AG08396 (cell line): Measurements from ENCODE around the gene HPDL.

Experiments
- DNase-seq: peaks from one replicate; pipeline ENCODE4 v3.0.0; 2012; ENCODE audit warnings: low spot score, mixed read lengths

Gene HPDL

DNA sequence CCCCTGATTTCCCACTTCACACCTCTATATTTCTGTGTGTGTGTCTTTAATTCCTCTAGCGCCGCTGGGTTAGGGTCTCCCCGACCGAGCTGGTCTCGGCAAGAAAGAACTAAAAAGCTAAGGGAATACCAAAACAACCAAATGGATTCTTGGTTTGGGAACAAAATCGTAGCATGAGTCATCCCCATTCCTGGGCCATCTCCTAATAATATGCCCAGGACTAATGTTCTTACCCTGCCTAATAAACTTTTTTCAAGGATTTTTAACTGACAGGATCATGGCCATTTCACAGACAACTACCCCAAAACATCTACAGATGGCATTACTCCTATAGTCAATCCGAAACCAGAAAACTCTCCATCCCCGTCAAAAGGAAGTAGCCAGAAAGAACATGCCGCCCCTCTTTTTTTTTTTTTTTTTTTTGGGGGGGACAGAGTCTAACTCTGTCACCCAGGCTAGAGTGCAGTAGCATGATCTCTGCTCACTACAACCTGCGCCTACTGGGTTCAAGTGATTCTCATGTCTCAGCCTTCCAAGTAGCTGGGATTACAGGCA lies 4.1 kb upstream of the HPDL start:
- DNase-seq: peak; percentile 10

DNA sequence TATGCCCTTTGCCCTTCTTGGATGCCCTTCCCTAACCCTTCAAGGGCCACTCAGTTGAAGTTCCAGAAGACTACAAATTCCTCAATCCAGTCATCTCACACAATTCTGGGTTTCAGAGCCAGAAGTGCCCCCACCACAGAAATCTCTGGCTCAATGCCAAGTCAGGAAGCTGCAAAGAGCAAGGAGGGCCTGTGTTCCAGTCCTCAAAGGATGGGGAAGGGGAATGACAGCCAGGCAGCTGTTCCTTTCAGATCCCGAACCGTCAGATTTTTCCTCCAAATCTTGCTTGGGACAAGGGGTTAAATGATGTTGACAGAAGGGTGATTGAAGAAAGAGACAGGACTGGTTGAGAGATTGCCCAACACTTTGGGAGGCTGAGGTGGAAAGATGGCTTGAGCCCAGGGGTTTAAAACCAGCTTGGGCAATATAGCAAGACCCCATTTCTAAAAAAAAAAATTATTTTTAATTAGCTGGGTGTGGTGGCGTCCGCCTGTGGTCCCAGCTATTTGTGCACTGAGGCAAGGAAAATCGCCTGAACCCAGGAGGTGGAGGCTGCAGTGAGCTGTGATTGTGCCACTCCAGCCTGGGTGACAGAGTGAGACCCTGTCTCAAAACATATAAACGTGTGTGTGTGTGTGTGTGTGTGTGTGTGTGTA lies 716 bp upstream of the HPDL start:
- no peak for DNase-seq

DNA sequence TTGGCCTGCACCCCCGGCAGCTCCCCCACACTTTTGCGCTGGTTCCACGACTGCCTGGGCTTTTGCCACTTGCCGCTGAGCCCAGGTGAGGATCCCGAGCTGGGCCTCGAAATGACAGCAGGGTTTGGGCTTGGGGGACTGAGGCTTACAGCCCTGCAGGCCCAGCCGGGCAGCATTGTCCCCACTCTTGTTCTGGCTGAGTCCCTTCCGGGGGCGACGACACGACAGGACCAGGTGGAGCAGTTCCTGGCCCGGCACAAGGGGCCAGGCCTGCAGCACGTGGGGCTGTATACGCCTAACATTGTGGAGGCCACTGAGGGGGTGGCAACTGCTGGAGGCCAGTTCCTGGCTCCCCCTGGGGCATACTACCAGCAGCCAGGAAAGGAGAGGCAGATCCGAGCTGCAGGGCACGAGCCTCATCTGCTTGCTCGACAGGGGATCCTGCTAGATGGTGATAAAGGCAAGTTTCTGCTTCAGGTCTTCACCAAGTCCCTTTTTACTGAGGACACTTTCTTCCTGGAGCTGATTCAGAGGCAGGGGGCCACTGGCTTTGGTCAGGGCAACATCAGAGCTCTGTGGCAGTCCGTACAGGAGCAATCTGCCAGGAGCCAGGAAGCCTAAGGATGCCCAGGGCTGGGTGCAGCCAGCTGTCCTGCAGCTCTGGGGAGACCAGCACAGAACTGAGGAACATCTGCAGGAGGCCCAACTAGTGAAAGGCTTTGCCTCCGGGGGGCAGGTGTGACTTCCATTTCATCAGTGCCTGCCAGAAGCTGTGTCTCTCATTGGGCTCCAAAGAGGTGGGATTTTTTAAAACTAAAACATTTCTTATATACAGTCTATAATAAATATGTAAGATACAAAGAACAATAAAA lies 1.2 kb downstream of the HPDL start:
- DNase-seq: no peak

DNA sequence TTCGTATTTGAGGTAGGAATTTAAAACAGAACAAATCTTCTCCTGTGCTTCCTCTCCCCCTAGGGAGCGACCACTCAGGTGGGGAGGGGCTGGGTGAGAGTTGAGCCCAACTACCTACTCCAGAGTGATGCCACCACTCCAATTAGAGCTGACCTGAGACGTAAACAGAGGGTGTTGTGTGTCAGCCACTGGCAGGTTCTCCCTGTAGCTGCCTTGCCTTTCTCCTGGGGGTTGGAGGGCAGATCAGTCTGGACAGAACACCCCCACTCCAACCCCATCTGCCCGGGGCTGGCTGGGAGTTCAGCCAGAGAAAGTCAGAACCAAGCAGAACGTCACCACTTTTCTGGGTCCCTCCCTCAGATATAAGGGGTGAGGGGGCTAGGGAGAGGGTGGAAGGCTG lies 2.0 kb downstream of the HPDL start:
- no peak for DNase-seq

DNA sequence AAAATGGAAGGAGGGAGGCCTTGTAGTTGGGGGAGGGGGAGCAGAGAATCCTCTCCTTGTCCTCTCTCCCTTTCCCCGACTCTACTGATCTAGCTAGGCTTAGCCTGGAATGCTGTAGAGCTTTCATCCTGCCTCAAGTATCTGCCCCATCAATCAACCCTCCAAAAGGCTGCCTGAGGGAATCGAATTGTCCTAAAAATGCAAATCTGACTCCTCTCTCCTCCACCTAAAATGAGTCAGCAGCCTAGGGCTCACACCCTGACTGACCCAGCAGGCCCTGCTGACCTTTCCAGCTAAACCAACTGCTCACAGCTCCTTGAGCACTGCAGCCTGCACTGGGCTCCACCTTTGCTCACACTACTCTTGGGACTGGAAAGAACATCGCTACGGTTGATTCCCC lies 2.8 kb downstream of the HPDL start:
- no peak for DNase-seq

DNA sequence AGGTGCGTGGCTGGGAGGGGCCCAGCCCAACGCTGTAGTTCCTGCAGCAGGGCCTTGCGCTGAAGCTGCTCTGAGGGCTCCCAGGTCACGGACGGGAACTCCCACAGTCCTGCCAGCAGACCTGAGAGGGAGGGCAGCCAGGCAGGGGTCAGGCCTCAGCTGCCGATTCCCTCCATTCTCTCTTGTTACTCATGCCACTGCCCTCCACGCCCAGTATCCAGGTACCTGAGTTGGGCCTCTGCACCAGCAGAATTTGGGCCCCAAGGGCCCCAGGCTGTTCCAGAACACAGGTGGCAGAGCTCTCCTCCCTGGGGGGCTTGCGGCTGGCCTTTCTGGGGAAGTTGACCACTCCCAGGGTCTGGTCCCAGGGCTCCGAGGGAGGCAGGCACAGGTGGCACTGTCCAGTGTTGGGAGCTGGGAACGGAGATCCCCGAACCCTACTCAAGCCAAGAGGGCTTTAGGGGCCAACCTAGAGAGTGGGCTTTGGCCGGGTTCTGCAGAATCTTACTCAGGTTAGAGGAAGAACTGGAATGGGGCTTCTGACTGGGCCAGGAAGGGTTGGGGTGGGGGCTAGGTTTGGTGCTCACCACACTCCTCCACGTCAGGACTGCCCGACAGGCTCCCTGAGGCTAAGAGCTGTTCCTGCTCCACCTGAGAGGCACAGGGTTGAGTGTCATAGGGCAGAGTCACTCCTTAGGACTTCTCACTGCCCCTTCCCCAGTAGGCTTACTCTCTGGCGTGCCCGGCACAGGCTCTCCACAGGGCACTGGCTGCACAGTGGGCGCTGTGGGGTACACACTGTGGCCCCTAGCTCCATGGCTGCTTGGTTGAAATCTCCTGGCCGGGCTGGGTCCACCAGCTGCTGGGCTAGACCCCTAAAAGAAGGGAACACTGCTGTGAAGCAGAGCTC lies 5.0 kb downstream of the HPDL start:
- no peak for DNase-seq

DNA sequence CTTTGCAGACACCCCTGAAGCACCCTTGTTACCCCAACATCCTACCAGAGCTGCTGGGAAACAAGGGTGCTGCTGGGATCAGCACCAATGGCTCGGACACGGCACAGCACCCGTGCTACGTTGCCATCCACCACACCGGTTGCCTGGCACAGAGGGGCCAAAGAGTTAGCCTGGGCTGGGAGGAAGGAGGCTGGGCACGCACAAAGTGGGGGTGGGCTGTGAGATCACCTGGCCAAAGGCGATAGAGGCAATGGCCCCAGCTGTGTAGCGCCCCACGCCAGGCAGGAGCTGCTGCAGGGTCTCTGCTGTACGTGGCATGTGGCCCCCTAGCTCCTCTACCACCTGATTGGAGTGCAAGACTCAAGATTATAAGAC lies 5.6 kb downstream of the HPDL start:
- DNase-seq: no peak

DNA sequence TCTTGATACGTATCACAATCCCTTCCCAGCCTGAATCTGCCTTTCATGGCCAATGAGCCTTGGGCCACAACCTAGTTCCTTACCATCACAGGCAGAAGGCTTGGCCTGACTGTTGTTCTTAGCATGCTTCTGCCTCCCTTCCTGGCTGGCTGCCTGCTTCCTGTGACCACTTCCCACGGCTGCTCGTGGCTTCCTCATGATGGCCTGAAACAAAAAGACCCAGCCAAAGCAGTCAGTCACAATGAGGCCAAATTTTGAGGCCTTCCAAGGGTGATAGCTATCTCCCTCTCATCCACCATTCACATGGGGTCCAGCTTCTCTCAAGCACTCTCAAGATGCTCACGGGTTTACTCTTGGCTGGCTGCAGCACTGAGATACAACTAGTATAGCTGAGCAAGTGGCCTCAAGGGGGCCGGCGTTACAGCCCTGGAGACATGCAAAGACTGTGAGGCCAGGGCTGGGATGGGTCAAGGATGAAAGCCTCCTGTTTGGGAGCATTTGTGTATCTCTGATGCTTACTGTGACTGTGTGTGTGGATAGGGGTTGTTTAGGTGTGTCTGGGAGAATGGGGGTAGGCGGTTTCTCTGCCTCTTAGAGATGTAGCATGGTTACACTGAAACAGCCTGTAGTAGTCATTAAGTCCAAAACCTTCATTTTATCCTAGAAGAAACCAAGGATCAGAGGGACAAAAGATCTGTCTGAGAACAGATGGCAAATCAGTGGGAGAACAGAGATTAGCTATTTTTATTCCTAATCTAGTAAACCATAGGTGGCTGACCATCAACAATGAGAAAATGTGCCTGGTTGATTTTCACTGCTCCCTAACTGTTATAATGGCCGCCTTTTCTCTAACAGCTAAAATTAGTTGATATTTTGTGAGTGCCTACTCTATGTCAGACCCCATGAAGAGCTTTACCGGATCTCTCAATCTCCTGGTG lies 7.9 kb downstream of the HPDL start:
- no peak for DNase-seq

DNA sequence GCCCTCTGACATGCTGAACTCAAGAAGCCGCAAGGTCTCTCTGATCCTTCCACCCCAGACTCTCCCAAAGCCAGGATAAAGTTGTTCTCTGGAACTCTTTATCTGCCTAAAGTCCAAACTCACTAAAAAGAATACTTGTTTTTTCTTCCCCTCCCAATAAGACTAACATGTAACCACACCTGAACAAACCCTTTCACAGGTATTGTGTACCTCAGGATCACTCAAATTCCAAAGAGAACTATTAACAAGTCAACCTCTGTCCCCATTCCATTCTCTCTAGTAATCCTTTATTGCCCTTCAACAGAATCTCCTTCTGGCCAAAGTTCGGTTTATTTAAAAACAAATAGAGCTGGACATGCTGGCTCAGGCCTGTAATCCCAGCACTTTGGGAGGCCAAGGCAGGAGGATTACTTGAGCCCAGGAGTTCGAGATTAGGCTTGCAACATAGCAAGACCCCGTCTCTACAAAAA lies 9.2 kb downstream of the HPDL start:
- no peak for DNase-seq

DNA sequence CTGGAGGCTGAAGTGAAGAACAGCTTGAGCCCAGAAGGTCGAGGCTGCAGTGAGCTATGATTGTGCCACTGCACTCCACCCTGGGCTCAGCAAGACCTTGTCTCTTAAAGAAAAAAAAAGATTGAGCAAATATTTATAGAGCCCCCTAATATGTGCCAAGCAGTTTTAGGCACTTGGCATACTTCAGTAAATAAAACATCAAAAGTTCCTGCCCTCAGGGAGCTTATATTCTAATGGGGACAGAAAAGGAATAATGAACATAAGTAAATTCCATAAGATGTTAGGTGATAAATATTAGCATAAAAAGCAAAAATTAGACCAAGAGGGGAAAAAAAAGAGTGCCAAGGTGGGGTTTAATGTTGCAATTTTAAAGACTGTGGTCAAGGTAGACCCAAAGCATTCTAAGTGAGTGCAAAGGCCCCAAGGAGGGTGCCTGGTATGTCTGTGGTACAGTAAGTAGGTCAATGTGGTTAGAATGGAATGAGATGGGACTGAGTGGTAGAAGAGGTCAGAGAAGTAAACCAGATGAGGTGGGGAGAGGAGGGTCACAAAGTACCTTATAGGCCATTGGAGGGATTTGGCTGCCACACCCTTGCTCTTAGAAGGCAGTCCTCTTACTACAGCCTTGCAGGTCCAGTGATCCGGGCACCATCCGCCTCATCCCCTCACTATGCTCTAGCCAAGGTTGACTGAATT lies 11.1 kb downstream of the HPDL start:
- DNase-seq: no peak

DNA sequence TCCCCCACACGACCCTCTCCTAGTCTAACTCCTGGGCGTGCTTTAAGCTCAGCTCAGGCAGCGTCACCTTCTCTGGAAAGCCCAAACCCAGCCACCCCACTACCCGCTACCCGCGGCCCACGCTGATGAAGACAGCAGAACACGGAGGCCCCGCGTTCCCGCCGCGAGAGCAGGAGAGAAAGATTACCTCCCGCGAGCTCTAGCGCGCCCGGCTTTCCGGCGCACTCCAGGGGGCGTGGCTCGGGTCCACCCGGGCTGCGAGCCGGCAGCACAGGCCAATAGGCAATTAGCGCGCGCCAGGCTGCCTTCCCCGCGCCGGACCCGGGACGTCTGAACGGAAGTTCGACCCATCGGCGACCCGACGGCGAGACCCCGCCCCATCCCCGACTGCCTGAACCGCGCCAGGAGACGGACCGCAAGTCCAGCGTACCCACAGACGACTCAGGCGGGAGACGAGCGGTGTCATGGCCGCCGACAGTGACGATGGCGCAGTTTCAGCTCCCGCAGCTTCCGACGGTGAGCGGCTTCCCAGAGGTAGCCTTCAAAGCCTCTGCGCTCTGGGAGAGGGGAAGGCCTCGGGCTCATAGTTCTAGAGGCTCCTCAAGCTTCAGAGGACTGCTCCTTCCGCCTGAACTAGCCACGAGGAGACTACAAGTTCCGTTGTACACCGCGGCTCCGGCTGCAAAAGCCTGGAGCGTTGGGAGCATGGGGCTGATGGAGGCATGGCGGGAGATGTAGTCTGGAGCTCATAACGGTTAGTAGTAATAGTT lies 13.3 kb downstream of the HPDL start, which contains the start of the genes MUTYH and TOE1:
MUTYH (minus strand) TSS at position 652 of the 770 bp plus-strand sequence. CDS start 5,935 bp downstream, outside the sequence.
TOE1 (plus strand) TSS at position 382 of the 770 bp plus-strand sequence; CDS start at position 465, 83 bp downstream.
- DNase-seq: peak; percentile 95

DNA sequence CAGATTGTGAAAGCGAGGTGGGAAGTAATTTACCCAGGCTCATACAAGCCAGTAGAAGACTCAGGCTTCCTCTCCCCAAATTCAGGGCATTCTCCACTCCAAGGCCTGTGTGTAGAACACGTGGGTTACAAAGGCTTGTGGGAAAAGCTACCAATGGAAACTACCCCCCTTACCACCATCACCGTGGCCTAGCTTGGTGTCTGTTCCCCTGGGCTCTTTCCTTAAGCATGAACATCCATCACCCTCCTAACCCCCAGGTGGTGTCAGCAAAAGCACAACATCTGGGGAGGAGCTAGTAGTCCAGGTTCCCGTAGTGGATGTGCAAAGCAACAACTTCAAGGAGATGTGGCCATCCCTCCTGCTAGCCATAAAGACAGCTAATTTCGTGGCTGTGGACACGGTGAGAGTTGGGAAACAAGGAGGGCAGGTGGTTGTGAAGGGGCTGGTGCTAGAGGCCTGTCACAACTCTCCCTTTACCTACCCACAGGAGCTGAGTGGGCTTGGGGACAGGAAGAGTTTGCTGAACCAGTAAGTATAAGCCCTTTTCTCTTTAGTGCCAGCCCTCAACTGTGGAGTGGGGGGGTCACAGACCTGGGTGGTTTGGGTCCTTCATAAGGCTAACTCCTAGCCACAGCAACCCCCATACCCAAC lies 14.2 kb downstream of the HPDL start:
- DNase-seq: no peak

DNA sequence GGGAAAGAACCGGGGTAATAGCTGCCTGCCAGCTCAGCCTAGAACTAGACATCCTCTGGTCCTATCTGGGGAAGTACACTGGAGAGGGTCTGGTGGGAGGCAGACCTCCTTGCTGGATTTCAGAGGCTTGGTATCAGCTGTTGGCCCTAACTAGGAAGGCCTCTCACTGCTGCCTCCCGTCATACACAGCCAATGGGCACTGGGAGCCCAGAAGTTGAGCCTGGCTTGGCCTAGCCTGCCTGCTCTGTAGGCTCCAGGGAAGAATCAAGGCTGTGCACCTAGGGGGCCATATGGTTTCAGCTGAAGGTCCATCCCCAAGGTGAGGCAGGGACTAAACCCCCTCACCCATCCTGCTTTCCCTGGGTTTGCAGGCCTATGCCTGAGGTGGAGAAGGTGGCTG lies 17.8 kb downstream of the HPDL start:
- DNase-seq: no peak

DNA sequence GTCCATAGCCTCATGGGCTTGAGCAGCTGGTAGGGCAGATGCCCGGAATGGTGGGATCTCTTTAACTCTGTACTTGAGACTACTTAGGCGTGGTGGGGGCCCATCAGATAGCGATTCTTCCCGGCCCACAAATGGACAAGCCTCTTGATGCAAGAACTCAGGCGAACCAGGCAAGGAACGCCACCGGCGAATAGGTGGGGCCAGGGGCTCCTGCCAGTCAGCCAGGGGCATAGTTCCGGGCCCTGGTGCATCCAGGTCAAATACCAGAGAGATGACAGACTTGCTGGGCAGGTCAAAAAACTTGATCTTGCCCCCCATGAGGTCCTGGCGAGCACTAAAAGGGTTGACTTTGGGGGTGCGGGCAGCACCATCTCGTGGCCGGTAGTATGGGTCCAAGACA lies 18.3 kb downstream of the HPDL start:
- no peak for DNase-seq

DNA sequence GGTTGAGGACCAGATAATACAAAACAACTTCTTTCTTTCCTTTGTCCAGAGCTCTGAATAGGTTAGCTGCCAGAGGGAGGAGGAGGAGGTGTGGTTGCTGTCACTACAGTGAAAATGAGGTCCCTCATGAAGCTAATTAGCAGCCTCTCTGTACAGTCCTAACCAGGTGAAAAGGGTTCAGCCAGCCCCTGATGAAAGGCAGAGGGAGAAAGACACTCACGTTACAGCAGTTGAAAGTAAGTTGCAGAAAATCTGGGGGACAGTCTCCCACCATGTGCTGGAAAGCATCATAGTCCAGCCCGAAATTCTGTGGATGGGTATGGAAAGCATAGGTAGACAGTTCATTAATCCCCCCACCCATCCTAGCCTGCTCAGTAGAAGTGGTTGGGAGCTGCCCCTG lies 19.8 kb downstream of the HPDL start:
- no peak for DNase-seq

DNA sequence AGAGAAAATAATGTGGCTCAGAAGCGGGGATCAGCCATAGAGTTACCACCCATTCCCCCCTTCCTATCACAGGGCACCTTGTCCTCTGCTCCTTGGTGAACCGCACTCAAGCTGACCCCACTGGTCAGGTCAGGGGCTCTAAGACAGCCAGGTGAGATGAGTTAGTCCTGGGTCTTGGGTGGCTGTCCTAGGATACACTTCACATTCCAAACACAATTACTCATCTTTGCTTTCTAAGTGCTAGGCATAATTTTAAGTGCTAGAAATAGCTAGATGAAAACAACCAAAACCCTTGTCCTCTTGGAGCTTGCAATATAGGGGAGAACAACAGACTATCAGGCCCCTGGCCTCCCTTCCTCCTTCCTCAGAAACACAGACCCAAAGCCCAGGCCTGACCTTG lies 21.3 kb downstream of the HPDL start:
- no peak for DNase-seq

DNA sequence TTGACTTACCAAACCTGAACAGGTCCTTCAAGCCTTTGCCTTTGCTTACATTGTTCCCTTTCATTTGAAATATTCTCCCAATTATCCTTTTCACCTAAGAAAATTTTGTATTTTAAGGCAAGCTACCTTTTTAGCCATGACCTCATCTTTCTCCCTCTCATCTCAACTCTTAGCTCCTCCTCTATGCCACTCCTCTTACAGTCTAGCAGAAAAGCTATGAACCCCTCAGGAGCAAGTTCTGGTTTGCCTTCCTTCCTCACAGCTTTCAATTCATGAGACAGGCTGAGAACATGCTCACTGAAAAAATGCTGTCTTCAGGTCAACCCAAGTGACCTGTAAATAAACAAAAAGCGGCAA lies 21.9 kb downstream of the HPDL start:
- no peak for DNase-seq

DNA sequence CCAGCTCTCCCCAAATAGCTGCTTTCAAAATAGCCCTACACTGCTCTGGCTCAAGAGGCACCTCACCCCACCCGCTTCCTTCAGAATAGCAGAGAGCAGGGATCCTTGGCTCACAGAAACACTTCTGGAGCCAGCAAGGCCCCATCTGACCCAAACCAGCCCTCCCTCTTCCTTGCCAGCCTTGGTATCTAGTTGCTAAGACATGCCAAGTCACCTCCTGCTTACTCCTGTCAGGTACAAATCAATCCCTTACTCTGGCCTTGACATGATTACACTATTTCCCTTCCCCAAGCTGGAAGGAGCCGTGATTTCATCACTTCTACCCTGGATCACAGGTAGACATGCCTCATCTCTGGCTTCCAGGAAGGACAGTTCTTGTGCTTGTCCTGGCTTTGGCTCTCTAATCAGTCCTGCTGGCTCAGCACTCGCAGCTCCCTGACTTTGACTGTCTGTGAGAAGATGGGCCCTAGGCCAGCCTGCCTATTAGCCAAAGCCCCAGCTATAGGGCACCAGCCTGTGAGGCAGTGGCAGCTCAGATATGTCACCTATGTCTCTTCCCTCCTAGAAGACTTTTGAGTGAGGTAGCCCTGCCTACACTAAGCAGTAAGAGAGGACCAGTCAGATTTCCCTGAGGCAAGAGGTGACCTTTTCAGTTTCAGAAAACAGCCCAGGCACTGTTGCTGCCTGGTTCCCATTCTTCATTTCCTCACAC lies 22.4 kb downstream of the HPDL start:
- DNase-seq: no peak
